Spleen (tissue), 7 donors: Measurements from ENCODE around the gene PLK4.

ENCODE experiments used
- POLR2A ChIP-seq, 3 donors: fragments of 450-650 bp; IDR thresholded peaks; one replicate each; pipeline ENCODE4 v1.5.1; 2017; ENCODE audit warnings: antibody characterized with exemption in 3 of 3, mild to moderate bottlenecking in 1 of 3
- POLR2AphosphoS5 ChIP-seq, 3 donors: sonication (generic); formaldehyde crosslinking; IDR thresholded peaks; one replicate each; pipeline ENCODE4 v1.5.1; 2017; ENCODE audit warnings: antibody characterized with exemption in 3 of 3
- TF ChIP-seq, protein P1 (sequence below), 11 experiments: fragments of 200-600 bp in 7 of 11; fragments of 450-650 bp in 4 of 11; sonication (generic) in 4 of 11; IDR thresholded peaks in 8 of 11; conservative IDR thresholded peaks in 3 of 11; 1 replicate in 7 of 11; 2 replicates in 4 of 11; pipeline versions ENCODE4 v1.4.0 to v1.8.0; 2016 to 2021; ENCODE audit warnings: antibody characterized with exemption in 11 of 11, inconsistent platforms in 4 of 11, mild to moderate bottlenecking in 1 of 11
- donor health status: DM: no; HTN: no; CAD: no; lungs with moderate emphysema.
- donor health status: DM: no; HTN: no; CAD: no.
- donor health status: DM: no; HTN: no; CAD: no.

DNA sequence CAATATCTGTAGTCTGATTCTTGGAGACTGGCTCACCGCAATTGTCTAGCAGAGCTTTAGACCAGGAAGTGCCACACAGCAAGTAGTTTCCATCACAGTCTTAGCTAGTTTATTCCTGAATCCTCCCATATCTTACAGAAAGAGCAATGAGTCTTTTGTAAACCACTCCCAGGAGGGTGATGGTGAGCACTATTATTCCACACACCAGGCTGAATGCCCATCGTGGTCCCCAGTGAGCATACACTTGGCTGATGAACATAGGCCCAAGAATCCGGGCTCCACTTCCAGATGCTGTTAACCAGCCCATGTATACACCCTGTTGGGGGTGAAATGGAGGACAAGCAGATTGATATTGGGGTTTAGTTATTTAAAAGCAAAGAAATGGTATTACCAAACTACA is 39.8 kb downstream of the PLK4 start:
- no peak for TF ChIP-seq POLR2A (IDR thresholded peaks at IDR 0.05)
- TF ChIP-seq, protein P1, sequence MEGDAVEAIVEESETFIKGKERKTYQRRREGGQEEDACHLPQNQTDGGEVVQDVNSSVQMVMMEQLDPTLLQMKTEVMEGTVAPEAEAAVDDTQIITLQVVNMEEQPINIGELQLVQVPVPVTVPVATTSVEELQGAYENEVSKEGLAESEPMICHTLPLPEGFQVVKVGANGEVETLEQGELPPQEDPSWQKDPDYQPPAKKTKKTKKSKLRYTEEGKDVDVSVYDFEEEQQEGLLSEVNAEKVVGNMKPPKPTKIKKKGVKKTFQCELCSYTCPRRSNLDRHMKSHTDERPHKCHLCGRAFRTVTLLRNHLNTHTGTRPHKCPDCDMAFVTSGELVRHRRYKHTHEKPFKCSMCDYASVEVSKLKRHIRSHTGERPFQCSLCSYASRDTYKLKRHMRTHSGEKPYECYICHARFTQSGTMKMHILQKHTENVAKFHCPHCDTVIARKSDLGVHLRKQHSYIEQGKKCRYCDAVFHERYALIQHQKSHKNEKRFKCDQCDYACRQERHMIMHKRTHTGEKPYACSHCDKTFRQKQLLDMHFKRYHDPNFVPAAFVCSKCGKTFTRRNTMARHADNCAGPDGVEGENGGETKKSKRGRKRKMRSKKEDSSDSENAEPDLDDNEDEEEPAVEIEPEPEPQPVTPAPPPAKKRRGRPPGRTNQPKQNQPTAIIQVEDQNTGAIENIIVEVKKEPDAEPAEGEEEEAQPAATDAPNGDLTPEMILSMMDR (IDR thresholded peaks at IDR 0.05 in 8 of 11, conservative IDR thresholded peaks at IDR 0.05 in 3 of 11), result no peak
- TF ChIP-seq POLR2AphosphoS5 (IDR thresholded peaks at IDR 0.05), result no peak
